Liver (tissue), 9 donors: Measurements from ENCODE around the gene CACNA1D. TPM values are rescaled to one million over a fixed set of nuclear protein-coding genes. Genes with fewer than 3 reads are reported as not detected.

Experiments
- DNase-seq: peaks from one replicate; pipeline ENCODE4 v3.0.0-alpha.2; 2017; ENCODE audit warnings: low spot score
- H3K27ac ChIP-seq, 2 donors: one replicate each; pipeline ENCODE4 v1.7.0; 2013; ENCODE audit warnings: inconsistent platforms in 2 of 2, low read length in 2 of 2, control low read depth in 1 of 2, low read depth in 1 of 2, mild to moderate bottlenecking in 1 of 2
- H3K27me3 ChIP-seq, 4 donors: one replicate each; pipeline versions ENCODE4 v1.6.1 to v1.7.0; 2013; ENCODE audit warnings: low read length in 3 of 4, inconsistent platforms in 1 of 4, mild to moderate bottlenecking in 1 of 4, moderate library complexity in 1 of 4; ENCODE audit not compliant: control insufficient read depth in 4 of 4, insufficient read depth in 4 of 4
- H3K36me3 ChIP-seq, 4 donors: one replicate each; pipeline versions ENCODE4 v1.6.1 to v1.7.0; 2013; ENCODE audit warnings: low read length in 3 of 4, mild to moderate bottlenecking in 3 of 4, low read depth in 1 of 4, moderate library complexity in 1 of 4; ENCODE audit not compliant: control insufficient read depth in 4 of 4, insufficient read depth in 3 of 4
- H3K4me1 ChIP-seq, 4 donors: one replicate each; pipeline versions ENCODE4 v1.6.1 to v1.7.0; 2013; ENCODE audit warnings: low read length in 3 of 4, mild to moderate bottlenecking in 3 of 4, moderate library complexity in 1 of 4; ENCODE audit not compliant: control insufficient read depth in 4 of 4, insufficient read depth in 4 of 4
- H3K4me3 ChIP-seq, 3 donors: one replicate each; pipeline versions ENCODE4 v1.6.1 to v1.7.0; 2013; ENCODE audit warnings: low read length in 3 of 3, control low read depth in 1 of 3, low read depth in 1 of 3, mild to moderate bottlenecking in 1 of 3
- H3K9ac ChIP-seq, 2 donors: one replicate each; pipeline ENCODE4 v1.7.0; 2013; ENCODE audit warnings: low read length in 2 of 2, mild to moderate bottlenecking in 2 of 2, moderate library complexity in 2 of 2, control low read depth in 1 of 2, low read depth in 1 of 2
- H3K9me3 ChIP-seq, 4 donors: one replicate each; pipeline versions ENCODE4 v1.6.1 to v1.7.0; 2013; ENCODE audit warnings: low read length in 3 of 4; ENCODE audit not compliant: control insufficient read depth in 4 of 4
- CTCF ChIP-seq: fragments of 150-350 bp; IDR thresholded peaks from 2 replicates; pipeline ENCODE4 v1.5.1; 2017; ENCODE audit warnings: improper control_type of control experiment, low read depth, low read length; ENCODE audit not compliant: missing input control
- EGR1 ChIP-seq, 2 donors: IDR thresholded peaks; 2 replicates each; pipeline ENCODE4 v1.6.1; 2016 to 2018; ENCODE audit warnings: antibody characterized with exemption in 2 of 2, low read depth in 2 of 2
- FOXA1 ChIP-seq: IDR thresholded peaks from 2 replicates; pipeline ENCODE4 v1.6.1; 2016; ENCODE audit warnings: antibody characterized with exemption
- FOXA2 ChIP-seq: IDR thresholded peaks from 2 replicates; pipeline ENCODE4 v1.6.1; 2016; ENCODE audit warnings: antibody characterized with exemption
- GABPA ChIP-seq, 2 donors: IDR thresholded peaks in 1 of 2; conservative IDR thresholded peaks in 1 of 2; 2 replicates each; pipeline ENCODE4 v1.6.1; 2016; ENCODE audit warnings: antibody characterized with exemption in 2 of 2, mild to moderate bottlenecking in 1 of 2, moderate library complexity in 1 of 2
- HNF4A ChIP-seq, 2 donors: conservative IDR thresholded peaks; 2 replicates each; pipeline ENCODE4 v1.6.1; 2016; ENCODE audit warnings: antibody characterized with exemption in 2 of 2, mild to moderate bottlenecking in 2 of 2
- HNF4G ChIP-seq: IDR thresholded peaks from 2 replicates; pipeline ENCODE4 v1.6.1; 2016; ENCODE audit warnings: antibody characterized with exemption
- MAX ChIP-seq: IDR thresholded peaks from 2 replicates; pipeline ENCODE4 v1.6.1; 2016; ENCODE audit warnings: antibody characterized with exemption
- NR2F2 ChIP-seq: IDR thresholded peaks from 2 replicates; pipeline ENCODE4 v1.6.1; 2016; ENCODE audit warnings: antibody characterized with exemption
- REST ChIP-seq: IDR thresholded peaks from 2 replicates; pipeline ENCODE4 v1.6.1; 2016; ENCODE audit warnings: antibody characterized with exemption, mild to moderate bottlenecking
- RXRA ChIP-seq, 2 donors: IDR thresholded peaks; 2 replicates each; pipeline ENCODE4 v1.6.1; 2017 to 2018; ENCODE audit warnings: antibody characterized with exemption in 2 of 2, mild to moderate bottlenecking in 1 of 2
- TAF1 ChIP-seq: conservative IDR thresholded peaks from 2 replicates; pipeline ENCODE4 v1.6.1; 2016; ENCODE audit warnings: antibody characterized with exemption, mild to moderate bottlenecking
- ZBTB33 ChIP-seq: IDR thresholded peaks from 2 replicates; pipeline ENCODE4 v1.6.1; 2016; ENCODE audit warnings: antibody characterized with exemption
- WGBS: extraction: QIAGEN DNeasy Blood & Tissue Kit; methylation state at CpG from one replicate; pipeline ENCODE4 v1.1.7; 2013; 5-methylcytosine and 5-hydroxymethylcytosine counted together
- polyA plus RNA-seq, 2 donors: library from polyadenylated mRNA; stranded (reverse) in 1 of 2; unstranded in 1 of 2; fragments of 200-250 nt in 1 of 2; fragments of >200 nt in 1 of 2; fragmentation: Nextera tagmentation in 1 of 2; extraction: Ambion mirVana in 1 of 2; gene quantifications; one replicate each; pipeline versions ENCODE4 v1.2.1 to v1.2.3, GENCODE V29; 2013 to 2015
- total RNA-seq, 2 donors: library from RNA; depleted of rRNA; stranded (reverse); fragments of >200 nt; gene quantifications; one replicate each; pipeline ENCODE4 v1.2.3, GENCODE V29; 2014
- donor health status: healthy.
- donor health status: healthy.
- donor health status: healthy.
- donor health status: healthy.
- donor health status: healthy.

CACNA1D gene
- total and polyA plus RNA-seq, 4 donors = 1.8 to 18.9 (median 3.4) TPM

- no peak for DNase-seq
- H3K27me3 ChIP-seq = no peaks in the 10 kb centered on the region
- no peaks in the 10 kb centered on the region for H3K4me1 ChIP-seq
- H3K4me3 ChIP-seq = no peak overlapping the region
- WGBS = 81% methylated on average over 3 of the region's 3 CpGs
- TF ChIP-seq ZBTB33 (no peak), TAF1 (no peak), RXRA (IDR thresholded peaks at IDR 0.05) (no peak), REST (no peak), HNF4G (no peak), FOXA1 (no peak), NR2F2 (no peak), FOXA2 (no peak), MAX (no peak), CTCF (no peak), HNF4A (conservative IDR thresholded peaks at IDR 0.05) (no peak)
- no peak overlapping the region for H3K9ac ChIP-seq
- H3K9me3 ChIP-seq = no peaks in the 10 kb centered on the region
- H3K27ac ChIP-seq = no peak overlapping the region
- H3K36me3 ChIP-seq = no peaks in the 10 kb centered on the region
Measured at GRCh38 chr3:53577506-53577905, 83.1 kb downstream of the CACNA1D start.

GRCh38 chr3:53579636-53580035 lies 85.2 kb downstream of the CACNA1D start:
- Histone ChIP-seq H3K27me3 (no peaks in the 10 kb centered on the region), H3K4me3 (no peak overlapping the region), H3K9ac (no peak overlapping the region), H3K36me3 (no peaks in the 10 kb centered on the region), H3K9me3 (no peaks in the 10 kb centered on the region), H3K4me1 (no peaks in the 10 kb centered on the region), H3K27ac (no peak overlapping the region)
- WGBS = 94% methylated on average over 3 of the region's 3 CpGs
- no peak for DNase-seq
- no peak for TF ChIP-seq MAX
- TF ChIP-seq ZBTB33 = no peak
- no peak for TF ChIP-seq GABPA (IDR thresholded peaks at IDR 0.05 in 1 of 2, conservative IDR thresholded peaks at IDR 0.05 in 1 of 2)
- no peak for TF ChIP-seq EGR1 (IDR thresholded peaks at IDR 0.05; ENCODE audit: low read depth in 2 of 2)
